K562 (cell line): ENCODE data around the gene ATP6V0E2. TPM values are rescaled to one million over a fixed set of nuclear protein-coding genes. Genes with fewer than 3 reads are reported as not detected.
"Not testable (repeated sequence)": the region's sequence is repeated elsewhere in the genome, so short reads cannot be mapped to it uniquely, and the experiment has no call there.

Experiments used
- ATAC-seq: fragments of 200-7000 bp; cut with Tn5 transposase; 3 replicates; pipeline ENCODE4 v1.9.1; 2020; ENCODE audit warnings: moderate library complexity
- BruUV-seq: library from RNA; stranded (reverse); fragments of 400-500 nt; replicated peaks from 2 replicates; lab custom pipeline; 2021; lab: Mats Ljungman, UMichigan
- CTCF ChIA-PET: fragments of 300-600 bp; formaldehyde crosslinking; extraction: SDS; loops from one replicate; lab custom pipeline; 2021; ENCODE audit warnings: low intra/inter-chr PET ratio; lab: Yijun Ruan, JAX
- POLR2A ChIA-PET: fragments of 300-600, 350-650 bp; sonication (Branson Sonifier 250); formaldehyde crosslinking; extraction: SDS; loops from one replicate; lab custom pipeline; 2021; ENCODE audit warnings: antibody characterized with exemption, inconsistent platforms; lab: Yijun Ruan, JAX
- DNase-seq, 4 experiments: peaks; one replicate each; pipeline versions ENCODE4 v3.0.0 to v3.0.0-alpha.2; 2011 to 2018; ENCODE audit warnings: low spot score in 3 of 4, mixed read lengths in 3 of 4; ENCODE audit errors: extremely low read depth in 1 of 4
- FAIRE-seq: peaks from 2 replicates; lab custom pipeline; 2011; peaks lifted over from hg19 to GRCh38; lab: Jason Lieb, UNC
- H2AFZ ChIP-seq: 2 replicates; pipeline ENCODE4 v1.6.0; 2011; ENCODE audit warnings: low read depth, low read length, control low read depth, inconsistent platforms
- H3K27ac ChIP-seq: fragments of 200-600 bp; 3 replicates; pipeline ENCODE4 v1.8.0; 2011; ENCODE audit warnings: low read depth, mild to moderate bottlenecking, control low read depth, inconsistent platforms, low read length, moderate library complexity, mixed read lengths; ENCODE audit errors: extremely low read depth
- H3K27me3 ChIP-seq, 2 experiments: fragments of 300-600 bp in 1 of 2; 2 replicates in 1 of 2; 3 replicates in 1 of 2; pipeline versions ENCODE4 v1.6.0 to v1.8.0; 2011; ENCODE audit warnings: inconsistent platforms in 2 of 2, low read length in 2 of 2, mild to moderate bottlenecking in 1 of 2, mixed read lengths in 1 of 2, moderate library complexity in 1 of 2; ENCODE audit not compliant: control insufficient read depth in 2 of 2, insufficient read depth in 2 of 2
- H3K36me3 ChIP-seq: fragments of 300-600 bp; 3 replicates; pipeline ENCODE4 v1.8.0; 2011; ENCODE audit warnings: mild to moderate bottlenecking, low read length, inconsistent platforms; ENCODE audit not compliant: control insufficient read depth, insufficient read depth
- H3K4me1 ChIP-seq, 2 experiments: fragments of 200-600 bp in 1 of 2; replicated peaks in 1 of 2; 2 replicates in 1 of 2; 3 replicates in 1 of 2; pipeline versions ENCODE4 v1.5.1 to v1.8.0; 2011; ENCODE audit warnings: inconsistent platforms in 2 of 2, low read length in 2 of 2, mild to moderate bottlenecking in 1 of 2, mixed read lengths in 1 of 2, moderate library complexity in 1 of 2; ENCODE audit not compliant: control insufficient read depth in 2 of 2, insufficient read depth in 2 of 2
- H3K4me2 ChIP-seq: 2 replicates; pipeline ENCODE4 v1.6.1; 2011; ENCODE audit warnings: low read length, control low read depth, inconsistent platforms, mixed read lengths; ENCODE audit not compliant: insufficient read depth
- H3K4me3 ChIP-seq: fragments of 200-600 bp; sonication (generic), shearing (Covaris generic); 2 replicates; pipeline ENCODE4 v1.5.1; 2016; ENCODE audit warnings: control low read depth, inconsistent platforms
- H3K79me2 ChIP-seq: fragments of 200-600 bp; 3 replicates; pipeline ENCODE4 v1.8.0; 2011; ENCODE audit warnings: low read length, inconsistent platforms; ENCODE audit not compliant: control insufficient read depth, insufficient read depth
- H3K9ac ChIP-seq, 2 experiments: 2 replicates each; pipeline versions ENCODE4 v1.6.0 to v1.6.1; 2011; ENCODE audit warnings: low read depth in 2 of 2, low read length in 2 of 2, control low read depth in 1 of 2, inconsistent platforms in 1 of 2, mild to moderate bottlenecking in 1 of 2, mixed read lengths in 1 of 2; ENCODE audit not compliant: insufficient read depth in 1 of 2
- H3K9me1 ChIP-seq: one replicate; pipeline ENCODE4 v1.6.0; 2011; ENCODE audit warnings: inconsistent platforms, mild to moderate bottlenecking, low read length, moderate library complexity; ENCODE audit not compliant: control insufficient read depth, insufficient read depth
- H3K9me3 ChIP-seq: replicated peaks from 2 replicates; pipeline ENCODE4 v1.5.1; 2011; ENCODE audit warnings: low read depth, low read length, inconsistent platforms; ENCODE audit not compliant: control insufficient read depth, insufficient read depth
- H4K20me1 ChIP-seq: replicated peaks from 2 replicates; pipeline ENCODE4 v1.6.1; 2011; ENCODE audit warnings: low read length, inconsistent platforms, mixed read lengths; ENCODE audit not compliant: control insufficient read depth, insufficient read depth
- EP300 ChIP-seq: IDR thresholded peaks from 2 replicates; pipeline ENCODE4 v1.6.1; 2012; ENCODE audit warnings: low read length, improper control_type of control experiment
- HNRNPH1 ChIP-seq: fragments of 200-400 bp; formaldehyde crosslinking; optimal IDR thresholded peaks from 2 replicates; pipeline ENCODE3; 2017; ENCODE audit warnings: low read depth, mild to moderate bottlenecking, low read length, moderate library complexity
- ZNF311 ChIP-seq: fragments of 250-450 bp; sonication (Bioruptor Pico); IDR thresholded peaks from 2 replicates; pipeline ENCODE4 v1.4.0; 2020; ENCODE audit warnings: mild to moderate bottlenecking, moderate library complexity
- WGBS: fragments of 100-300 bp; shearing (Covaris generic); methylation state at CpG from one replicate; pipeline ENCODE4 v1.1.6; 2016; ENCODE audit warnings: low coverage, mixed read lengths; ENCODE audit not compliant: insufficient coverage; ENCODE audit errors: missing lambda C conversion rate; 5-methylcytosine and 5-hydroxymethylcytosine counted together
- in situ Hi-C: fragments of 300-500 bp; cut with MboI; formaldehyde crosslinking; loops from 4 replicates; pipeline ENCODE4 v1.15.0; 2018; ENCODE audit warnings: inconsistent platforms, mixed read lengths
- intact Hi-C: fragments of 100-400 bp; cut with micrococcal nuclease; formaldehyde crosslinking; loops from 2 replicates; pipeline ENCODE4 v1.14.2; 2022
- polyA plus RNA-seq, 8 experiments: library from polyadenylated mRNA; depleted of rRNA in 4 of 8; stranded (reverse) in 5 of 8; unstranded in 3 of 8; fragments of >200 nt; fragmentation: Nextera tagmentation in 2 of 8; fragmentation: Illumina TruSeq in 1 of 8; extraction: Ambion mirVana in 2 of 8; extraction: Trizol in 1 of 8; gene quantifications; 2 replicates each; pipeline versions ENCODE4 v1.2.1 to v1.2.3, GENCODE V29; 2011 to 2014; ENCODE audit warnings: inconsistent platforms in 1 of 8, missing spikeins in 1 of 8
- total RNA-seq, 7 experiments: library from RNA; depleted of rRNA in 6 of 7; stranded (reverse); fragments of >200 nt in 6 of 7; fragmentation: Illumina TruSeq in 2 of 7; extraction: Trizol in 2 of 7; gene quantifications; 2 replicates each; pipeline versions ENCODE4 v1.2.1 to v1.2.3, GENCODE V29; 2011 to 2021; ENCODE audit warnings: low replicate concordance in 1 of 7
- TF ChIP-seq, protein P1 (sequence below): fragments of 450-650 bp; formaldehyde crosslinking; IDR thresholded peaks from 2 replicates; pipeline ENCODE4 v1.4.0; 2020; ENCODE audit warnings: mild to moderate bottlenecking, mixed read lengths

Gene ATP6V0E2
- total and polyA plus RNA-seq, 9 of the 15 experiments (the other 6 are each of a cell fraction or from before 2014, with no cell fraction given): 0.55 to 18.5 (median 10.9) TPM

DNA sequence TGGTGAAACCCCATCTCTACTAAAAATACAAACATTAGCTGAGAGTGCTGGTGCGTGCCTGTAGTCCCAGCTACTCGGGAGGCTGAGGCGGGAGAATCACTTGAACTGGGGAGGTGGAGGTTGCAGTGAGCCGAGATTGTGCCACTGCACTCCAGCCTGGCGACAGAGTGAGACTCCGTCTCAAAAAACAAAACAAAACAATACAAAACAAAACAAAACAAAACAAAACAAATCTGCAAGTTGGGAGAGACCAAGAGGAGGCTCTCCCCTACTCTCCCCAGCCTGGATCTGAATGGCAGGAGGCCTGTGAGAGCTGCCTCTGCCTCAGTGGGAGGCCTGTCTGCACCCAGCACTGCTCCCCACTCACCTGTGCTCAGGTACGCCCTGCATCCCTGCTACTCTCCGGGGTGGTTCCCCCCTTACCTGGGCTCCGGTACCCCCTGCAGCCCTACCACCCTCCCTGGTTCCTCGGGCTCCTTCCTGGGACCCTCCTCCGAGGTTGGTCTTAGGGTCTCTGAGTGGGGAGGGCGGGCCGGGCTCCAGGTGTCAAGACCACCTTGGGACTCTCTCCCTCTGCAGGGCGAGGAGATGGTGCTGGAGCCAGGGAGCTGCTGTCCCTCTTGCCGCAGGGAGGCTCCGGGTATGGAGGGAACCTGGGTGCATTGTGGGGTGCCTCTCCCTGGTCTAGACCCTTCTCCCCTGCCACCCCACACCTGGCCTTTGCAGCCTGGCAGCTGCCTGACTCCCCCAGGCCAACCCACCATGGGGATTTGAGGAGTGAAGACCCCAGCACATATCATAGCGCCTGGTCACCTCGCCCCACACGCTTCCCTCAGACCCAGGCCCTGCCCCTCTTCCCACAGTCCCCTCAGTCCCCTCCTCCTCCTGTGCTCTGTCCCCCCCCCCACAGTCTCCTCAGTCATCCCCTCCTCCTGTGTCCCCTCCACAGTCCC lies 45.1 kb upstream of the ATP6V0E2 start (continued):
- TF ChIP-seq ZNF311: no peak
- TF ChIP-seq EP300: no peak
- TF ChIP-seq HNRNPH1: no peak
- TF ChIP-seq, protein P1, sequence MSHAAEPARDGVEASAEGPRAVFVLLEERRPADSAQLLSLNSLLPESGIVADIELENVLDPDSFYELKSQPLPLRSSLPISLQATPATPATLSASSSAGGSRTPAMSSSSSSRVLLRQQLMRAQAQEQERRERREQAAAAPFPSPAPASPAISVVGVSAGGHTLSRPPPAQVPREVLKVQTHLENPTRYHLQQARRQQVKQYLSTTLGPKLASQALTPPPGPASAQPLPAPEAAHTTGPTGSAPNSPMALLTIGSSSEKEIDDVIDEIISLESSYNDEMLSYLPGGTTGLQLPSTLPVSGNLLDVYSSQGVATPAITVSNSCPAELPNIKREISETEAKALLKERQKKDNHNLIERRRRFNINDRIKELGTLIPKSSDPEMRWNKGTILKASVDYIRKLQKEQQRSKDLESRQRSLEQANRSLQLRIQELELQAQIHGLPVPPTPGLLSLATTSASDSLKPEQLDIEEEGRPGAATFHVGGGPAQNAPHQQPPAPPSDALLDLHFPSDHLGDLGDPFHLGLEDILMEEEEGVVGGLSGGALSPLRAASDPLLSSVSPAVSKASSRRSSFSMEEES (CRISPR knock-in tag): no peak

DNA sequence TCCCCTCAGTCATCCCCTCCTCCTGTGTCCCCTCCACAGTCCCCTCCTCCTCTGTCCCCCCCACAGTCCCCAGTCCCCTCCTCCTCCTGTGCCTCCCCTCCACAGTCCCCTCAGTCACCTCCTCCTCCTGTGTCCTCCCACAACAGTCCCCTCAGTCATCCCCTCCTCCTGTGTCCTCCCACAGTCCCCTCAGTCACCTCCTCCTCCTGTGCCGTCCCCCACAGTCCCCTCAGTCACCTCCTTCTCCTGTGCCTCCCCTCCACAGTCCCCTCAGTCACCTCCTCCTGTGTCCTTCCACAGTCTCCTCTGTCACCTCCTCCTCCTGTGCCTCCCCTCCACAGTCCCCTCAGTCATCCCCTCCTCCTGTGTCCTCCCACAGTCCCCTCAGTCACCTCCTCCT lies 43.2 kb upstream of the ATP6V0E2 start:
- 0% methylated on average over 1 of the region's 1 CpG for WGBS
- H3K9me3 ChIP-seq, FAIRE-seq, in situ Hi-C loops, H3K4me3 ChIP-seq, DNase-seq, BruUV-seq, H3K9me1 ChIP-seq, CTCF ChIA-PET, H3K4me2 ChIP-seq, ATAC-seq, POLR2A ChIA-PET, intact Hi-C loops, H3K27ac ChIP-seq, H2AFZ ChIP-seq, H3K79me2 ChIP-seq, H3K36me3 ChIP-seq: not testable (repeated sequence)
- peaks cover 30 to 59% of the 10 kb centered on the region in 2 experiments for H3K27me3 ChIP-seq
- peaks cover 10 to 36% of the 10 kb centered on the region in 2 experiments for H3K4me1 ChIP-seq
- H4K20me1 ChIP-seq: peaks cover 20% of the 10 kb centered on the region
- H3K9ac ChIP-seq: peak overlapping the region in 1 of 2 experiments; percentile 39; a peak in 1 of 4 replicates
